Peyer's patch (tissue), 4 donors: Measurements from ENCODE around the gene ALPL.

ENCODE experiments used
- POLR2A ChIP-seq, 2 donors: fragments of 450-650 bp; IDR thresholded peaks; one replicate each; pipeline ENCODE4 v1.5.1; 2017; ENCODE audit warnings: antibody characterized with exemption in 2 of 2, mild to moderate bottlenecking in 2 of 2, moderate library complexity in 2 of 2
- TF ChIP-seq, protein P1 (sequence below), 6 experiments: fragments of 450-650 bp in 4 of 6; fragments of 200-600 bp in 2 of 6; sonication (generic) in 1 of 6; IDR thresholded peaks; one replicate each; pipeline ENCODE4 v1.5.1; 2017 to 2019; ENCODE audit warnings: antibody characterized with exemption in 6 of 6, mild to moderate bottlenecking in 3 of 6, moderate library complexity in 1 of 6

DNA sequence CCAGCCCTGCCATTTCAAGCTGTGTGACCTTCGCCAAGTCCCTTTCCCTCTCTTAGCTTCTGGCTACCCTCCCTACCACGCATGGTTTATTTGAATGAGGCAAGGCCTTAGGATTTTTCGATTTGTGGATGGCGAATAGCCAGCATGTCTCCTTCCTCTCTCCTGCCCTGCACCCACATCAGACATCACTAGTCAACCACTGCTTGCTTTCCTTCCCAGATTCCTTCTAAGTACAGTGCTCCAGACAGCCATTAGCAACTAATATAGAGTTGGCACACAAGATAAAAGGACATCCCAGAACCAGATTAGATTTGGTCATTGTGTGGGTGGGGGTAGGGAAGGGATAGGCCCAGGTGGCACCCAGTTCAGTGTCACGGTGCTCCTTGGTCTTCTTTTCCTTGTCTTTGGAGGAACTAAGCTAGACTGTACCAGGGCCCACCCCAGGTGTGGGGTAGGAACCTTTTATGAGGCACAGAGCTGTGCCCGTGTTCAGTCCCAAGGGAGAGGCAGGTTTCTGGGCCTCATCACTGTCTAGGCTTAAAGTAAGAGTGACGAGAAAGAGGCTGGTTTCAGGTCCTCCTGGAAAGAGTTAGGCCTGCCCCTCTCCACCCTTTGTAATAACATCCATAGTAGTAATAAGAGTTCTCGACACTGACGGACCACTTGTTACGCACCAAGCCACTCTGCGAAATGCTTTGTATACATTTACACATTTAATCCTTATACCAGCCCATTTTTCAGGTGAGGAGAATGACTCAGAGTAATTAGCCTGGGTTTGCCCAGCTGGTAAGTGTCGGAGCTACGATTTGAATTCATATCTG lies 8.6 kb downstream of the ALPL start:
- TF ChIP-seq POLR2A (IDR thresholded peaks at IDR 0.05): no peak
- TF ChIP-seq, protein P1, sequence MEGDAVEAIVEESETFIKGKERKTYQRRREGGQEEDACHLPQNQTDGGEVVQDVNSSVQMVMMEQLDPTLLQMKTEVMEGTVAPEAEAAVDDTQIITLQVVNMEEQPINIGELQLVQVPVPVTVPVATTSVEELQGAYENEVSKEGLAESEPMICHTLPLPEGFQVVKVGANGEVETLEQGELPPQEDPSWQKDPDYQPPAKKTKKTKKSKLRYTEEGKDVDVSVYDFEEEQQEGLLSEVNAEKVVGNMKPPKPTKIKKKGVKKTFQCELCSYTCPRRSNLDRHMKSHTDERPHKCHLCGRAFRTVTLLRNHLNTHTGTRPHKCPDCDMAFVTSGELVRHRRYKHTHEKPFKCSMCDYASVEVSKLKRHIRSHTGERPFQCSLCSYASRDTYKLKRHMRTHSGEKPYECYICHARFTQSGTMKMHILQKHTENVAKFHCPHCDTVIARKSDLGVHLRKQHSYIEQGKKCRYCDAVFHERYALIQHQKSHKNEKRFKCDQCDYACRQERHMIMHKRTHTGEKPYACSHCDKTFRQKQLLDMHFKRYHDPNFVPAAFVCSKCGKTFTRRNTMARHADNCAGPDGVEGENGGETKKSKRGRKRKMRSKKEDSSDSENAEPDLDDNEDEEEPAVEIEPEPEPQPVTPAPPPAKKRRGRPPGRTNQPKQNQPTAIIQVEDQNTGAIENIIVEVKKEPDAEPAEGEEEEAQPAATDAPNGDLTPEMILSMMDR (IDR thresholded peaks at IDR 0.05): no peak
